K562 (cell line): ENCODE data around the gene C2. TPM values are rescaled to one million over a fixed set of nuclear protein-coding genes. Genes with fewer than 3 reads are reported as not detected.
A peak's percentile ranks its signal among the peaks of the same experiment; 100 is the strongest.

ENCODE experiments used
- ATF4 ChIP-seq: fragments of 450-650 bp; formaldehyde crosslinking; IDR thresholded peaks from 2 replicates; pipeline ENCODE4 v1.4.0; 2022; ENCODE audit warnings: mild to moderate bottlenecking, moderate library complexity
- ATF6 ChIP-seq: sonication (generic); formaldehyde crosslinking; IDR thresholded peaks from 2 replicates; pipeline ENCODE4 v1.4.0; 2020; ENCODE audit warnings: mild to moderate bottlenecking, missing genetic modification reagents
- BRCA1 ChIP-seq, 2 experiments: fragments of 450-650 bp in 1 of 2; sonication (generic) in 1 of 2; formaldehyde crosslinking in 1 of 2; IDR thresholded peaks; 2 replicates each; pipeline versions ENCODE4 v1.5.0 to v1.6.1; 2017 to 2020; ENCODE audit warnings: mild to moderate bottlenecking in 1 of 2, missing genetic modification reagents in 1 of 2
- BRD9 ChIP-seq: fragments of 450-650 bp; IDR thresholded peaks from 2 replicates; pipeline ENCODE4 v1.6.1; 2018; ENCODE audit warnings: low read depth; ENCODE audit not compliant: partially characterized antibody
- HCFC1 ChIP-seq: IDR thresholded peaks from 2 replicates; pipeline ENCODE4 v1.6.1; 2012; ENCODE audit warnings: low read depth, low read length, improper control_type of control experiment
- HDAC1 ChIP-seq, 2 experiments: fragments of 450-650 bp; IDR thresholded peaks; 2 replicates each; pipeline ENCODE4 v1.6.1; 2016 to 2017; ENCODE audit warnings: inconsistent platforms in 1 of 2, mild to moderate bottlenecking in 1 of 2, moderate library complexity in 1 of 2
- KLF13 ChIP-seq: fragments of 450-650 bp; IDR thresholded peaks from 2 replicates; pipeline ENCODE4 v1.6.1; 2016; ENCODE audit warnings: missing genetic modification characterization, low read depth, mild to moderate bottlenecking, missing compliant biosample characterization, moderate library complexity, borderline replicate concordance
- MTA3 ChIP-seq: fragments of 450-650 bp; formaldehyde crosslinking; IDR thresholded peaks from 2 replicates; pipeline ENCODE4 v1.6.1; 2017; ENCODE audit warnings: mild to moderate bottlenecking, borderline replicate concordance
- NKRF ChIP-seq: fragments of 450-650 bp; IDR thresholded peaks from 2 replicates; pipeline ENCODE4 v1.6.1; 2016; ENCODE audit warnings: borderline replicate concordance
- POLR2H ChIP-seq: IDR thresholded peaks from 2 replicates; pipeline ENCODE4 v1.6.1; 2016; ENCODE audit warnings: missing genetic modification characterization, low read depth, mild to moderate bottlenecking, control low read depth, missing compliant biosample characterization, moderate library complexity
- SETDB1 ChIP-seq: IDR thresholded peaks from one replicate; pipeline ENCODE4 v1.6.1; 2012; ENCODE audit warnings: low read length, control low read depth, inconsistent platforms
- SOX6 ChIP-seq: fragments of 450-650 bp; IDR thresholded peaks from 2 replicates; pipeline ENCODE4 v1.6.1; 2014; ENCODE audit warnings: mild to moderate bottlenecking
- STAT6 ChIP-seq: sonication (generic); formaldehyde crosslinking; IDR thresholded peaks from 2 replicates; pipeline ENCODE4 v1.8.1; 2023; ENCODE audit warnings: mild to moderate bottlenecking, missing genetic modification reagents
- TCF3 ChIP-seq: sonication (generic); formaldehyde crosslinking; IDR thresholded peaks from 2 replicates; pipeline ENCODE4 v1.4.0; 2020; ENCODE audit warnings: mild to moderate bottlenecking, missing genetic modification reagents
- TEAD4 ChIP-seq, 2 experiments: sonication (generic) in 1 of 2; formaldehyde crosslinking in 1 of 2; IDR thresholded peaks; 2 replicates each; pipeline versions ENCODE4 v1.6.1 to v1.8.0; 2012 to 2022; ENCODE audit warnings: borderline replicate concordance in 1 of 2, inconsistent platforms in 1 of 2, low read length in 1 of 2, mild to moderate bottlenecking in 1 of 2, missing genetic modification reagents in 1 of 2
- ZBTB1 ChIP-seq: sonication (generic); formaldehyde crosslinking; IDR thresholded peaks from 2 replicates; pipeline ENCODE4 v1.8.1; 2023; ENCODE audit warnings: missing genetic modification reagents, low read depth, mild to moderate bottlenecking, borderline replicate concordance
- ZFX ChIP-seq: sonication (generic); formaldehyde crosslinking; IDR thresholded peaks from 2 replicates; pipeline ENCODE4 v1.8.0; 2022; ENCODE audit warnings: mild to moderate bottlenecking, missing genetic modification reagents, moderate library complexity
- ZNF431 ChIP-seq: sonication (generic); formaldehyde crosslinking; IDR thresholded peaks from 2 replicates; pipeline ENCODE4 v1.8.0; 2022; ENCODE audit warnings: mild to moderate bottlenecking, missing genetic modification reagents
- polyA plus RNA-seq, 8 experiments: library from polyadenylated mRNA; depleted of rRNA in 4 of 8; stranded (reverse) in 5 of 8; unstranded in 3 of 8; fragments of >200 nt; fragmentation: Nextera tagmentation in 2 of 8; fragmentation: Illumina TruSeq in 1 of 8; extraction: Ambion mirVana in 2 of 8; extraction: Trizol in 1 of 8; gene quantifications; 2 replicates each; pipeline versions ENCODE4 v1.2.1 to v1.2.3, GENCODE V29; 2011 to 2014; ENCODE audit warnings: inconsistent platforms in 1 of 8, missing spikeins in 1 of 8
- total RNA-seq, 7 experiments: library from RNA; depleted of rRNA in 6 of 7; stranded (reverse); fragments of >200 nt in 6 of 7; fragmentation: Illumina TruSeq in 2 of 7; extraction: Trizol in 2 of 7; gene quantifications; 2 replicates each; pipeline versions ENCODE4 v1.2.1 to v1.2.3, GENCODE V29; 2011 to 2021; ENCODE audit warnings: low replicate concordance in 1 of 7

C2 gene
- total and polyA plus RNA-seq, 9 of the 15 experiments (the other 6 are each of a cell fraction or from before 2014, with no cell fraction given) = 0.05 to 1.1 (median 0.39) TPM; not detected in 1

- TF ChIP-seq ATF6 (CRISPR knock-in tag) (no peak), TCF3 (CRISPR knock-in tag) (peak; percentile 68; the same call in 1 of the 2 replicates), SETDB1 (no peak), BRCA1 (IDR thresholded peaks at IDR 0.05) (no peak), BRCA1 (CRISPR knock-in tag; IDR thresholded peaks at IDR 0.05) (0 out of 2 replicates have a peak, but pooled peaks have one; percentile 69), SOX6 (peak; percentile 45; the same call in 1 of the 2 replicates), POLR2H (tag) (no peak), ZNF431 (CRISPR knock-in tag) (0 out of 2 replicates have a peak, but pooled peaks have one; percentile 26), NKRF (no peak), TEAD4 (IDR thresholded peaks at IDR 0.05; ENCODE audit: low read length) (peak; percentile 67; the same call in 1 of the 2 replicates), TEAD4 (CRISPR knock-in tag; IDR thresholded peaks at IDR 0.05; ENCODE audit: borderline replicate concordance) (no peak), ATF4 (CRISPR knock-in tag) (0 out of 2 replicates have a peak, but pooled peaks have one; percentile 29), BRD9 (peak; percentile 24), STAT6 (CRISPR knock-in tag) (no peak), KLF13 (tag) (no peak), HDAC1 (IDR thresholded peaks at IDR 0.05) (peak in 1 of 2 experiments; percentile 43; a peak in 1 of 4 replicates), ZFX (CRISPR knock-in tag) (0 out of 2 replicates have a peak, but pooled peaks have one; percentile 16), ZBTB1 (CRISPR knock-in tag) (no peak), HCFC1 (no peak), MTA3 (peak; percentile 66)
Measured at GRCh38 chr6:31969712-31970603, 42.4 kb downstream of the C2 start (continued).
